UCSD-AML1 (cell line): ENCODE measurements around the gene SEMA3A.

Experiments
- DNase-seq: peaks from one replicate; lab custom pipeline; 2025; ENCODE audit not compliant: unreplicated experiment; lab: John Stamatoyannopoulos, UW

Gene SEMA3A

GRCh38 chr7:84112771-84113170, 81.8 kb downstream of the SEMA3A start:
- DNase-seq: no peak

- no peak for DNase-seq
Observed at GRCh38 chr7:84111842-84112241, 82.7 kb downstream of the SEMA3A start.

- DNase-seq: no peak
Observed at GRCh38 chr7:84110400-84110799, 84.2 kb downstream of the SEMA3A start.

GRCh38 chr7:84108787-84109186, 85.8 kb downstream of the SEMA3A start:
- DNase-seq: no peak

GRCh38 chr7:84108119-84108518, 86.5 kb downstream of the SEMA3A start:
- DNase-seq: no peak

GRCh38 chr7:84107259-84107658, 87.3 kb downstream of the SEMA3A start:
- DNase-seq: no peak

GRCh38 chr7:84106291-84106690, 88.3 kb downstream of the SEMA3A start:
- DNase-seq: no peak

GRCh38 chr7:84105586-84105985, 89.0 kb downstream of the SEMA3A start:
- no peak for DNase-seq

GRCh38 chr7:84104826-84105225, 89.8 kb downstream of the SEMA3A start:
- no peak for DNase-seq

GRCh38 chr7:84102213-84102612, 92.4 kb downstream of the SEMA3A start:
- no peak for DNase-seq

- DNase-seq: no peak
Observed at GRCh38 chr7:84100866-84101265, 93.7 kb downstream of the SEMA3A start.

- no peak for DNase-seq
Observed at GRCh38 chr7:84095971-84096370, 98.6 kb downstream of the SEMA3A start.

GRCh38 chr7:84092207-84092606, 102.4 kb downstream of the SEMA3A start:
- no peak for DNase-seq

- no peak for DNase-seq
Observed at GRCh38 chr7:84091318-84091717, 103.3 kb downstream of the SEMA3A start.

- no peak for DNase-seq
Observed at GRCh38 chr7:84088802-84089201, 105.8 kb downstream of the SEMA3A start.

GRCh38 chr7:84085998-84086397, 108.6 kb downstream of the SEMA3A start:
- DNase-seq: no peak

GRCh38 chr7:84085147-84085546, 109.4 kb downstream of the SEMA3A start:
- DNase-seq: no peak

GRCh38 chr7:84083846-84084245, 110.7 kb downstream of the SEMA3A start:
- DNase-seq: no peak

- no peak for DNase-seq
Observed at GRCh38 chr7:84081973-84082522, 112.5 kb downstream of the SEMA3A start.

GRCh38 chr7:84077336-84077735, 117.3 kb downstream of the SEMA3A start:
- no peak for DNase-seq

- no peak for DNase-seq
Observed at GRCh38 chr7:84076219-84076618, 118.4 kb downstream of the SEMA3A start.

- no peak for DNase-seq
Observed at GRCh38 chr7:84073186-84073875, 121.3 kb downstream of the SEMA3A start.

GRCh38 chr7:84070770-84071169, 123.8 kb downstream of the SEMA3A start:
- no peak for DNase-seq
